Measurements from ENCODE around the gene NR5A2. TPM values are rescaled to one million over a fixed set of nuclear protein-coding genes. Genes with fewer than 3 reads are reported as not detected.

NR5A2 gene
- total RNA-seq, 1 donor from 2014 or later: 12.7 TPM

- no peak for DNase-seq (ENCODE audit: low spot score in 2 of 2)
- intact Hi-C loops (cut with DNase I): no loop called here
- TF ChIP-seq, protein P1, sequence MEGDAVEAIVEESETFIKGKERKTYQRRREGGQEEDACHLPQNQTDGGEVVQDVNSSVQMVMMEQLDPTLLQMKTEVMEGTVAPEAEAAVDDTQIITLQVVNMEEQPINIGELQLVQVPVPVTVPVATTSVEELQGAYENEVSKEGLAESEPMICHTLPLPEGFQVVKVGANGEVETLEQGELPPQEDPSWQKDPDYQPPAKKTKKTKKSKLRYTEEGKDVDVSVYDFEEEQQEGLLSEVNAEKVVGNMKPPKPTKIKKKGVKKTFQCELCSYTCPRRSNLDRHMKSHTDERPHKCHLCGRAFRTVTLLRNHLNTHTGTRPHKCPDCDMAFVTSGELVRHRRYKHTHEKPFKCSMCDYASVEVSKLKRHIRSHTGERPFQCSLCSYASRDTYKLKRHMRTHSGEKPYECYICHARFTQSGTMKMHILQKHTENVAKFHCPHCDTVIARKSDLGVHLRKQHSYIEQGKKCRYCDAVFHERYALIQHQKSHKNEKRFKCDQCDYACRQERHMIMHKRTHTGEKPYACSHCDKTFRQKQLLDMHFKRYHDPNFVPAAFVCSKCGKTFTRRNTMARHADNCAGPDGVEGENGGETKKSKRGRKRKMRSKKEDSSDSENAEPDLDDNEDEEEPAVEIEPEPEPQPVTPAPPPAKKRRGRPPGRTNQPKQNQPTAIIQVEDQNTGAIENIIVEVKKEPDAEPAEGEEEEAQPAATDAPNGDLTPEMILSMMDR (IDR thresholded peaks at IDR 0.05): no peak
- Histone ChIP-seq H3K27ac (no peak overlapping the region), H3K27me3 (no peaks in the 10 kb centered on the region), H3K4me1 (no peaks in the 10 kb centered on the region), H3K9me3 (no peaks in the 10 kb centered on the region), H3K36me3 (no peaks in the 10 kb centered on the region), H3K4me3 (no peak overlapping the region)
These were observed 26.1 kb downstream of the NR5A2 start for GRCh38 chr1:200053646-200054045.

GRCh38 chr1:200058341-200058740 lies 30.8 kb downstream of the NR5A2 start:
- Histone ChIP-seq H3K4me3 (no peak overlapping the region), H3K27ac (no peak overlapping the region), H3K27me3 (no peaks in the 10 kb centered on the region), H3K36me3 (no peaks in the 10 kb centered on the region), H3K4me1 (no peaks in the 10 kb centered on the region), H3K9me3 (no peaks in the 10 kb centered on the region)
- TF ChIP-seq, protein P1 (IDR thresholded peaks at IDR 0.05): no peak
- intact Hi-C loops (cut with DNase I): no loop called here
- DNase-seq (ENCODE audit: low spot score in 2 of 2): no peak

GRCh38 chr1:200062143-200062542 lies 34.6 kb downstream of the NR5A2 start:
- TF ChIP-seq, protein P1 (IDR thresholded peaks at IDR 0.05): no peak
- intact Hi-C loops (cut with DNase I): no loop called here
- Histone ChIP-seq H3K27me3 (no peaks in the 10 kb centered on the region), H3K9me3 (no peaks in the 10 kb centered on the region), H3K27ac (no peak overlapping the region), H3K36me3 (no peaks in the 10 kb centered on the region), H3K4me3 (no peak overlapping the region), H3K4me1 (no peaks in the 10 kb centered on the region)
- no peak for DNase-seq (ENCODE audit: low spot score in 2 of 2)

- H3K27ac ChIP-seq: no peak overlapping the region
- intact Hi-C loops (cut with DNase I): no loop called here
- TF ChIP-seq, protein P1 (IDR thresholded peaks at IDR 0.05): no peak
These were observed 45.3 kb downstream of the NR5A2 start for GRCh38 chr1:200072636-200073285.

DNA sequence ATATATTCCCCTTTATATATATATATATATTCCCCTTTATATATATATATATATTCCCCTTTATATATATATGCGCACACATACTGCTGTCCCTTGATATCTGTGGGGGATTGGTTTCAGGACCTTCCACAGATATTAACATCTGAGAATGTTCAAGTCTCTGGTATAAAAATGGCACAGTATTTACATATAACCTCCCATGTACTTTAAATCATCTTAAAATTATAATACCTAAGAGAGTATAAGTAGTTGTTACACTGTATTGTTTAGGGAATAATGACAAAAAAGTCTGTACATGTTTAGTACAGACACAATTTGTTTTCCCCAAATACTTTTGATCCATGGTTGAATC lies 45.8 kb downstream of the NR5A2 start:
- DNase-seq (ENCODE audit: low spot score in 2 of 2): no peak
- Histone ChIP-seq H3K4me3 (no peak overlapping the region), H3K9me3 (no peaks in the 10 kb centered on the region), H3K4me1 (no peaks in the 10 kb centered on the region), H3K27ac (no peak overlapping the region), H3K27me3 (no peaks in the 10 kb centered on the region), H3K36me3 (no peaks in the 10 kb centered on the region)
- intact Hi-C loops (cut with DNase I): no loop called here
- TF ChIP-seq, protein P1 (IDR thresholded peaks at IDR 0.05): no peak

More at GRCh38 chr1:200072636-200073285, 45.3 kb downstream of the NR5A2 start:
- Histone ChIP-seq H3K4me1 (no peaks in the 10 kb centered on the region), H3K27me3 (no peaks in the 10 kb centered on the region), H3K36me3 (no peaks in the 10 kb centered on the region), H3K4me3 (no peak overlapping the region), H3K9me3 (no peaks in the 10 kb centered on the region)
- DNase-seq (ENCODE audit: low spot score in 2 of 2): no peak

- Histone ChIP-seq H3K4me1 (no peaks in the 10 kb centered on the region), H3K36me3 (no peaks in the 10 kb centered on the region), H3K9me3 (no peaks in the 10 kb centered on the region), H3K27me3 (no peaks in the 10 kb centered on the region), H3K27ac (no peak overlapping the region), H3K4me3 (no peak overlapping the region)
- DNase-seq (ENCODE audit: low spot score in 2 of 2): no peak
- TF ChIP-seq, protein P1 (IDR thresholded peaks at IDR 0.05): no peak
- intact Hi-C loops (cut with DNase I): no loop called here
These were observed 48.0 kb downstream of the NR5A2 start for GRCh38 chr1:200075522-200075921.

Measured in ascending aorta (tissue), 2 donors.